Activated T-helper 17 cell treated with anti-CD3 and anti-CD28 coated beads, Interleukin-2, amount 50 U/mL, for 72 hours (primary cell): ENCODE measurements around the gene TPPP. TPM values are rescaled to one million over a fixed set of nuclear protein-coding genes. Genes with fewer than 3 reads are reported as not detected.
"Not testable (repeated sequence)": the region's sequence is repeated elsewhere in the genome, so short reads cannot be mapped to it uniquely, and the experiment has no call there.

Experiments
- ATAC-seq: fragments of 150-1000 bp; cut with Tn5 transposase; replicated peaks from 2 replicates; pipeline ENCODE4 v1.10.0; 2021; ENCODE audit warnings: mild to moderate bottlenecking, moderate library complexity
- H3K27ac Mint-ChIP-seq: one replicate; pipeline ENCODE4 v1.8.0; 2022; ENCODE audit warnings: mixed read lengths
- H3K27me3 Mint-ChIP-seq: one replicate; pipeline ENCODE4 v1.8.0; 2022; ENCODE audit warnings: mixed read lengths
- H3K36me3 Mint-ChIP-seq: one replicate; pipeline ENCODE4 v1.8.0; 2022; ENCODE audit warnings: low read depth, mild to moderate bottlenecking, mixed read lengths
- H3K4me1 Mint-ChIP-seq: one replicate; pipeline ENCODE4 v1.8.0; 2022; ENCODE audit warnings: mixed read lengths
- H3K4me3 Mint-ChIP-seq: one replicate; pipeline ENCODE4 v1.8.0; 2022; ENCODE audit warnings: mild to moderate bottlenecking, mixed read lengths
- H3K9me3 Mint-ChIP-seq: one replicate; pipeline ENCODE4 v1.8.0; 2022; ENCODE audit warnings: mixed read lengths
- total RNA-seq, 2 donors: library from RNA; stranded (reverse); gene quantifications; one replicate each; pipeline ENCODE4 v1.2.3, GENCODE V29; 2022

The TPPP gene
- total RNA-seq, 2 donors from 2014 or later, result 0.19 to 1.4 TPM

GRCh38 chr5:708848-709517 is 15.8 kb upstream of the TPPP start:
- ATAC-seq, H3K4me1 Mint-ChIP-seq, H3K9me3 Mint-ChIP-seq, H3K27me3 Mint-ChIP-seq, H3K4me3 Mint-ChIP-seq, H3K27ac Mint-ChIP-seq, H3K36me3 Mint-ChIP-seq: not testable (repeated sequence)

GRCh38 chr5:708374-708773 is 15.2 kb upstream of the TPPP start:
- not testable (repeated sequence) for H3K4me1 Mint-ChIP-seq, H3K36me3 Mint-ChIP-seq, H3K9me3 Mint-ChIP-seq, H3K4me3 Mint-ChIP-seq, ATAC-seq, H3K27ac Mint-ChIP-seq, H3K27me3 Mint-ChIP-seq

- not testable (repeated sequence) for H3K4me3 Mint-ChIP-seq, H3K27me3 Mint-ChIP-seq, H3K36me3 Mint-ChIP-seq, H3K9me3 Mint-ChIP-seq, H3K27ac Mint-ChIP-seq, H3K4me1 Mint-ChIP-seq, ATAC-seq
These were observed 13.0 kb upstream of the TPPP start for GRCh38 chr5:706127-706526.

GRCh38 chr5:696753-697702 is 3.9 kb upstream of the TPPP start:
- H3K27ac Mint-ChIP-seq, H3K4me3 Mint-ChIP-seq, H3K4me1 Mint-ChIP-seq, H3K9me3 Mint-ChIP-seq, H3K27me3 Mint-ChIP-seq, H3K36me3 Mint-ChIP-seq, ATAC-seq: not testable (repeated sequence)

DNA sequence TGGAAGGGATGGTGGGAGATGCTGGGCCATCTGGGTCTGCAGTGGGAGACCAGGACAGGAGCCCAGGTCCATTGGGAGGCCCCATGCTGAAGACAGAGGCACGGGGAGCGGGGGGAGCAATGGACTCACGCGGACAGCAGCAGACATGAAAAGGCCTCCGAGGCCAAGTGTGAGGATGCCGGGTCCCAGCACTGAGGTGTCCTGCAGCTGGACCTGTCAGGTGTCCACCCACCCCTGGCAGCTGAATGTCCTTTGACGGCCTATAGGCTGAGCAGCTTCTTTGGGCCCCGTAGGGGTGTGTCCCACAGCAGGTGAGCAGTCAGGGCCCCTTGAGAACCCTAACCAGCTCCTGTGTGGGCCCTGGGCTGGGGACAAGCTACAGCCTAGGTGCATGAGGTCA is 3.0 kb upstream of the TPPP start:
- not testable (repeated sequence) for H3K27ac Mint-ChIP-seq, H3K27me3 Mint-ChIP-seq, ATAC-seq, H3K9me3 Mint-ChIP-seq, H3K4me3 Mint-ChIP-seq, H3K36me3 Mint-ChIP-seq, H3K4me1 Mint-ChIP-seq

DNA sequence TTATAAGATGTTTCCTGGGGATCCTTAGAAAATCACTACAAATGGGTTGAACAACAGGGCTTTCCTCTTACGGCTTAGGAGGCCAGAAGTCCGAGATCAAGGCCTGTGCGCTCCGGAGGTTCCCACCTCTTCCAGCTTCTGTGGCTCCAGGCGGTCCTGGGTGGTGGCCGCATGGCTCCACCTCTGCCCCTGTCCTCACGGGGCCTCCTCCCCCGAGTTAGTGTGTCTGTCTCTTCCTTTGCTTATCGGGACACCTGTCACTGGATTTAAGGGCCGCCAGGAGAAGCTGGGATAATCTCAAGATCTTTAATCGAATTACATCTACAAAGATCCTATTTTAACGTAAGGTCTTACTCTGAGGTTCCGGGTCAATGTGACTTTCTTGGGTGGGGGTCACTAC is 2.3 kb upstream of the TPPP start:
- H3K4me1 Mint-ChIP-seq, ATAC-seq, H3K4me3 Mint-ChIP-seq, H3K27me3 Mint-ChIP-seq, H3K36me3 Mint-ChIP-seq, H3K9me3 Mint-ChIP-seq, H3K27ac Mint-ChIP-seq: not testable (repeated sequence)

- H3K9me3 Mint-ChIP-seq, H3K36me3 Mint-ChIP-seq, H3K4me1 Mint-ChIP-seq, H3K27me3 Mint-ChIP-seq, H3K27ac Mint-ChIP-seq, H3K4me3 Mint-ChIP-seq, ATAC-seq: not testable (repeated sequence)
These were observed 885 bp upstream of the TPPP start for GRCh38 chr5:694042-694431.

DNA sequence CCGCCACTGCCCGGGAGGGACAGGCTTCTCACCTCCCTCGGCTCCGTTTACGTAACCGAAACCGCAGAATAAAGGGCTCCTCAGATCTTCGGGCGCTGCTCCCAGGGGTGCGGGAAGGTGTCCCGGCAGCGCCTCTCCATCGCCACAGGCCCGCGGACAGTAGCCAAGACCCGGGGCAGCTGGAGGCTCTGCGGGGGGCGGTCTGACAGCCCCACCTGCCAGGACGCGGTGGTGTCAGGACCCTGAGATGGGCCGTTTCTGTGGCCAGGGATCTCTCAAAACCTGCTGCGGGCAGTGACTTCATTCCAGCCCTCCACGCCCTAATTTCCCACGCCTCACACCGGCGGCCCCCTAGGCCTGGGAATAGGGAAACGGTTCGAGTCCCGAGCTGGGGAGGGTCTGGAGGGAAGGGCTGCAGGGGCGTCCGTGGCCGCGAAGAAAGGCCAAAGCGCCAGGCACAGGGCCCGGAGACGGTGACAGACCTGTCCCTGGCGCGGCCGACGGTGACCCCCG is 567 bp downstream of the TPPP start:
- not testable (repeated sequence) for H3K9me3 Mint-ChIP-seq, H3K36me3 Mint-ChIP-seq, H3K4me1 Mint-ChIP-seq, H3K27ac Mint-ChIP-seq, H3K27me3 Mint-ChIP-seq
- peak overlapping the region; percentile 38 for H3K4me3 Mint-ChIP-seq
- ATAC-seq, result peak; percentile 11

GRCh38 chr5:691817-692528 is 1.2 kb downstream of the TPPP start:
- H3K9me3 Mint-ChIP-seq, result no peaks in the 10 kb centered on the region
- no peaks in the 10 kb centered on the region for H3K36me3 Mint-ChIP-seq
- H3K4me1 Mint-ChIP-seq, result no peaks in the 10 kb centered on the region
- no peaks in the 10 kb centered on the region for H3K27me3 Mint-ChIP-seq
- H3K27ac Mint-ChIP-seq, result no peak overlapping the region
- no peak for ATAC-seq
- H3K4me3 Mint-ChIP-seq, result peak overlapping the region; percentile 38

DNA sequence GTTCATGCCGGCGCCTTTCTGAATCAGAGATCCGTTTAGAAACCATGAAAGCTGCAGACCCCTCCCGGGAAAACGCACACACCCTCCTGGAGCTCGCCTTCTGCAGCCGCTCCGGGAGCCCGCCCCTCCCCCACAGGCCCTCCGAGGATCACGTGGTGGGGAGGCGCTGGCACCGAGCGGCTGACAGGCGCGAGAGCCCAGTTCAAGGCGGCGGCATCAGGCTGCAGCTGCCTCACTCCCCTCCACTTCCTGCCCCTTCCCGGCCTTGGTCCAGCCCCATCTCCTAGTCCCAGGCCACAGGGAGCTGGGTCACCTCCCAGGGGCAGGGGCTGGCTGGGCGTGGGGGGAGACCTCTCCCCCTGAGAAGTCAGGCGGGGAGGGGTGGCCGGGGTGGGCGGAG is 2.1 kb downstream of the TPPP start:
- H3K4me1 Mint-ChIP-seq, H3K4me3 Mint-ChIP-seq, ATAC-seq, H3K36me3 Mint-ChIP-seq, H3K27me3 Mint-ChIP-seq, H3K27ac Mint-ChIP-seq, H3K9me3 Mint-ChIP-seq: not testable (repeated sequence)

DNA sequence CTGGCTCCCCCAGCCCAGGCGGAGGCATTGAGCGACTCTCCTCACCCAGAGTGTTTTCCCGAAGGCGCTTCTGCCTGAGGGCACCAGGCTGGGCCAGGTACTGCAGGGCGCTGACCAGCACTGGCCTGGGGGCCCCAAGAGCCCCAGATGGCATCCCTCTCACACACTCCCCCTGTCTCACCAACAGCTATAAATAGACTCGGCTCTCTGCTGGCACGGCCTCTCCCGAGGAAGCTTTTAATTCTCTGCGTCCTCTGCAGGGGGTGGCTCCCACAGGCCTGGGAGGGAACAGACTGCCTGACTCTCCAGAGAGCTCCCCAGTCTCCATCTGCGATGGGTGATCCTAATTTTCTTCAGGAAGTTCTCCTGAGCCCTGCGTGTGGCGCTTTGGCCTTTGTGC is 2.9 kb downstream of the TPPP start:
- H3K36me3 Mint-ChIP-seq, H3K4me3 Mint-ChIP-seq, H3K27me3 Mint-ChIP-seq, H3K27ac Mint-ChIP-seq, H3K9me3 Mint-ChIP-seq, ATAC-seq, H3K4me1 Mint-ChIP-seq: not testable (repeated sequence)

DNA sequence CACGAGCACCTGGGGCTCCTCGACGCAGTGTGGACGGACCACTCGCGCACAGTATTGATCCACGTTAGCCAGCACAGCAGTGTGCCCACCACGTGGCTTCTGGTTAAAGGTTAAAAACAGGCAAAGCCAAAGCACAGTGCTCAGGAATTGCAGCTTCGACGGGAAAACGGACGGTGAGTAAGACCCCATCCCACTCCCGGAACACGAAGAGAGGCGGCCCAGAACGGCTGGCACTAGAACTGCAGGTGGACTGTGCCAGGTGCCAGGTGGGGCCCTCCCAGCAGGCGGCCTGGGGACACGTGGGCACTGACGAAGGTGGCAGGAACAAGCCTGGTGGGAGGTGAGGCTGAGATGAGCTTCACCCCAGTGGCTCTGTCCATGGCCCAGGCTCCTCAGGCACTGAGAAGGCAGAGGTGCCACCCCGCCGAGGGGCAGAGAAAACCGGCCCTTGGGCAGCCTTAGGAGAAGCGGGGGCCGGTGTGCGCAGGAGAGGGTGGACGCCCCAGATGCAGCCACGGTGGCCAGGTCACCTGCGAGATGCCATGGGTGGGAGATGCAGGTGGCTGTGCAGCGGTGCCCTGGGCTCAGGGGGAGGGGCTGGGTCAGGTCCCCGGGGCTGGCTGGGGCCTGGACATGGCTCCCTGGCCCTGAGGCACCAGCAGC is 4.7 kb downstream of the TPPP start:
- H3K36me3 Mint-ChIP-seq, H3K4me3 Mint-ChIP-seq: not testable (repeated sequence)

DNA sequence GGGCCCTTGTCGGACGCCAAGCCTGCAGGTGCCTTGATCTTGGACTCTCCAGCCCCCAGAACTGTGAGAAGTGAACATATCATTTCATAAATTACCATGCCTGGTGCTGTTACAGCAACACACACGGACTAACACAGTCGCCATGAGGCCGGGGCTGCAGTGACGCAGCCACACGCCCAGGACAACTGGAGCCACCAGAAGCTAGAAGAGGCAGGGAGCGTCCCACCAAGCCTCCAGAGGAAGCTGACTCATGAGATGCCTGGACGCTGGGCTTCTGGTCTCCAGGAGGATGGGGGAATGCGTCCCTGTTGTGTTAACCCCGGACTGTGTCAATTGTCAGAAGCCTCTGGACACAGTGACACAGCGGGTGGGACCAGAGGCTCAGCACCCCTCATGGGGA is 6.2 kb downstream of the TPPP start:
- H3K4me3 Mint-ChIP-seq, H3K9me3 Mint-ChIP-seq, H3K4me1 Mint-ChIP-seq, H3K27ac Mint-ChIP-seq, ATAC-seq, H3K27me3 Mint-ChIP-seq, H3K36me3 Mint-ChIP-seq: not testable (repeated sequence)

More for the DNA sequence above, 4.7 kb downstream of the TPPP start:
- H3K27ac Mint-ChIP-seq, H3K27me3 Mint-ChIP-seq, H3K9me3 Mint-ChIP-seq, ATAC-seq, H3K4me1 Mint-ChIP-seq: not testable (repeated sequence)

GRCh38 chr5:686172-686523 is 7.0 kb downstream of the TPPP start:
- not testable (repeated sequence) for H3K4me1 Mint-ChIP-seq, H3K4me3 Mint-ChIP-seq, ATAC-seq, H3K27ac Mint-ChIP-seq, H3K27me3 Mint-ChIP-seq, H3K36me3 Mint-ChIP-seq, H3K9me3 Mint-ChIP-seq
